GM19397 (cell line): ENCODE data around the gene PDCD1.

ENCODE experiments used
- ATAC-seq: cut with Tn5 transposase; IDR thresholded peaks from one replicate; pipeline ENCODE4 v1.9.1; 2021; ENCODE audit warnings: mild to moderate bottlenecking, moderate library complexity; ENCODE audit not compliant: unreplicated experiment

PDCD1 gene

GRCh38 chr2:241852981-241853631 is 5.6 kb downstream of the PDCD1 start:
- no peak for ATAC-seq

- ATAC-seq, result no peak
Measured at GRCh38 chr2:241852116-241852980, 6.3 kb downstream of the PDCD1 start.

- no peak for ATAC-seq
Measured at GRCh38 chr2:241851325-241852115, 7.2 kb downstream of the PDCD1 start.

- no peak for ATAC-seq
Measured at GRCh38 chr2:241850544-241851324, 8.0 kb downstream of the PDCD1 start.

- no peak for ATAC-seq
Measured at GRCh38 chr2:241849616-241850543, 8.8 kb downstream of the PDCD1 start.

DNA sequence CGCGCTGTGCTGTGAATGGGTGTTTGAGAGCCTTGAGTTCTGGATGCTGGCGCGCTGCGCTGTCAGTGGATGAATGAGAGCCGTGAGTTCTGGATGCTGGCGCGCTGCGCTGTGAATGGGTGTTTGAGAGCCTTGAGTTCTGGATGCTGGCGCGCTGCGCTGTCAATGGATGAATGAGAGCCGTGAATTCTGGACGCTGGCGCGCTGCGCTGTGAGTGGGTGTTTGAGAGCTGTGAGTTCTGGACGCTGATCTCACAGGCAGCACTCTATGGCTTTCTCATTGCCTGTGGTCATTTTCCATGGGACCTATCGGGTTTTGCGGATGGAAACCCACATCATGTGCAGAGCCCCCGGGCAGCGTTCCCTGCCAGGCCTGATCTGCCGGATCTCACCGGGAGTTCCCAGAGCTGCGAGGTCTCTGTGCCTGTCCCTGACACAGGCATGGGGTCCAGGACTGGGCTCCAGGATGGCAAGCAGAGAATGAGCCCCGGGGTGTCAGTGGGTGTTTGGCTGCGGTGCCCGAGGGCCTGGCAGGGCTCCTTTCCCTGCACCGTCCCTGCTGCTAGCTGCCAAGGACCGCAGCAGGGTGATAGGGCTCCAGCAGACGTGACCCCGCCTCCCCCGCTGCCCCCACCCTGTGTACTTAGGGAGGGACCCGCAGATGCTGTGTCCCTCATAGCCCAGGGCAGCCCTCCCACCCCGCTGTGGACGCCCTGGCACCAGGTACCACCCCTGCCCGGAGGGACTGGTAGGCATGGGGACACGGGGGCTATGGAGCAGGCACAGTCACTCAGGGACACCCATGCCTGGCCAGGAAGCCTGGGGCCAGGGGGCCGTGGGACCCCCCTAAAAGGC is 9.7 kb downstream of the PDCD1 start:
- ATAC-seq, result no peak

- no peak for ATAC-seq
Measured at GRCh38 chr2:241846406-241846805, 12.3 kb downstream of the PDCD1 start.

GRCh38 chr2:241844831-241845578 is 13.7 kb downstream of the PDCD1 start:
- ATAC-seq, result no peak

GRCh38 chr2:241844066-241844728 is 14.5 kb downstream of the PDCD1 start:
- ATAC-seq, result peak; percentile 67

GRCh38 chr2:241843321-241844065 is 15.2 kb downstream of the PDCD1 start:
- no peak for ATAC-seq

- no peak for ATAC-seq
Measured at GRCh38 chr2:241842620-241843211, 16.0 kb downstream of the PDCD1 start.

GRCh38 chr2:241842067-241842415 is 16.7 kb downstream of the PDCD1 start:
- no peak for ATAC-seq

- no peak for ATAC-seq
Measured at GRCh38 chr2:241841181-241842066, 17.3 kb downstream of the PDCD1 start.

DNA sequence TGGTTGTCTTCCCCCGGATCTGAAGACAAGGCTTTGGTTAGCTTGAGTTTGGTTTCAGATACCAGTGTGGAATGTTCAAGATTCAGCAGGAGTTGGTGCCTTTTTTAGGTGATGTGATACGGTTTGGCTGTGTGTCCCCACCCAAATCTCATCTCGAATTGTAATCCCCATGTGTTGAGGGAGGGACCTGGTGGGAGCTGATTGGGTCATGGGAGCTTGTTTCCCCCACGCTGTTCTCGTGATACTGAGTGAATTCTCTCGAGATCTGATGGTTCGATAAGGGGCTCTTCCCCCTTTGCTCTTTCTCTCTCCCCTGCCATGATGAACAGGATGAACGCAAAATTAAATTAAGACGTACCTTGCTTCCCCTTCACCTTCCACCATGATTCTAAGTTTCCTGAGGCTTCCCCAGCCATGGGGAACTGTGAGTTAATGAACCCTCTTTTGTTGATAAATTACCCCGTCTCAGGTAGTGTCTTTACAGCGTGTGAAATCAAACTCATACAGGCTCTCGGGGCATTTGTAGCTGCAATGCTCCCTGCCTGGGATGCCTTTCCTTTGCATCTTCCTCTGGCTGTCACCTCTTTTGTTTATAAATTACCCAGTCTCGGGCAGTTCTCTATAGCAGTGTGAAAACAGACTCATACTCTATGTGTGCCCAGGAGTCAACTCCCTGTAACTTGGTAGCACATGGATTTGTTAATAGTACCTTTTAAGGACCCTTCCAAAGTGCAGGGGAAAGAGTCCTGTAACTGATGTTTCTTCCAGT is 21.3 kb downstream of the PDCD1 start:
- no peak for ATAC-seq

DNA sequence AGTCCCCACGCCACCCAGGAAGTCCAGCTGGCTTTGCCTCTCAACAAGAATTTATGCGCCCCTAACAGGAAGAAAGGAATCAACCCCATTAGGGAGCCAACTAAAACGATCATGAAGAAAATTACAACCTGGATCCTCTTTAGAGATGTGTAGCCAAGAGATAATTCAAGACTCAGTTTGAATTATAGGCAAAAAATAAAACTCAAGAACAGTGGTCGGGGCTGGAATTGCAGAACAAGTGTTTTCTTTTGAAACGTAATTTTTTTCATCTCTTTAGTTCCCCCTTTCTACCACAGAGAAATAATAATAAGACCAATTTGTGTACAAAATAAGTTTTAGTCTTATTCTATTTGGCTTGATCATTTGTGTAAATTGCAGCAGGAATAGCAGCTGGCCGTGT is 22.4 kb downstream of the PDCD1 start:
- ATAC-seq, result no peak
